ENCODE measurements around the gene PLIN1. TPM values are rescaled to one million over a fixed set of nuclear protein-coding genes. Genes with fewer than 3 reads are reported as not detected.

PLIN1 gene
- total RNA-seq, 2 experiments from 2014 or later = 0.50 to 1.1 TPM

DNA sequence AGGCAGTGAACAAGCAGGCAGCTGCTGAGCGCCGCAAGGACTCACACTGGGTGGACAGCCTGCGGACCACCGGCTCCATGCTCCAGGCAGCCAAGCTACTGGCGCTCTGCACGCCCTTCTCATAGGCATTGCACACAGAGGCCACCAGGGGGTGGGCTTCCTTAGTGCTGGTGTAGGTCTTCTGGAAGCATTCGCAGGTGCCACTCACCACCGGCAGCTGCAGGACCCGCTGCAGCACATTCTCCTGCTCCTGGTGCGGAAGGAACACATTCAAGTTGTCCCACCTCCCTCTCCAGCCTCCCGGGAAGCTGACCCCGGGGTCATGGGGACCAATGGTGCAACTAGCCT lies 6.0 kb downstream of the PLIN1 start:
- intact Hi-C loops (cut with micrococcal nuclease) = no loop called here
- Mint-ChIP-seq H3K4me3 (no peak overlapping the region), H3K27me3 (no peaks in the 10 kb centered on the region), H3K36me3 (ENCODE audit: low read depth) (no peaks in the 10 kb centered on the region), H3K27ac (no peak overlapping the region), H3K9me3 (no peaks in the 10 kb centered on the region), H3K4me1 (ENCODE audit: low read depth) (peaks cover 3% of the 10 kb centered on the region)
- ChIA-PET POLR2A (no interaction called here), CTCF (interaction anchor here (0.7 to 3.2 kb wide), 9 partner anchors 12 to 202 kb away, joined by 3 to 13 read pairs (median 5); no protein-coding TSS in a partner anchor)
- peak; percentile 49 for DNase-seq
- TF ChIP-seq, protein P1, sequence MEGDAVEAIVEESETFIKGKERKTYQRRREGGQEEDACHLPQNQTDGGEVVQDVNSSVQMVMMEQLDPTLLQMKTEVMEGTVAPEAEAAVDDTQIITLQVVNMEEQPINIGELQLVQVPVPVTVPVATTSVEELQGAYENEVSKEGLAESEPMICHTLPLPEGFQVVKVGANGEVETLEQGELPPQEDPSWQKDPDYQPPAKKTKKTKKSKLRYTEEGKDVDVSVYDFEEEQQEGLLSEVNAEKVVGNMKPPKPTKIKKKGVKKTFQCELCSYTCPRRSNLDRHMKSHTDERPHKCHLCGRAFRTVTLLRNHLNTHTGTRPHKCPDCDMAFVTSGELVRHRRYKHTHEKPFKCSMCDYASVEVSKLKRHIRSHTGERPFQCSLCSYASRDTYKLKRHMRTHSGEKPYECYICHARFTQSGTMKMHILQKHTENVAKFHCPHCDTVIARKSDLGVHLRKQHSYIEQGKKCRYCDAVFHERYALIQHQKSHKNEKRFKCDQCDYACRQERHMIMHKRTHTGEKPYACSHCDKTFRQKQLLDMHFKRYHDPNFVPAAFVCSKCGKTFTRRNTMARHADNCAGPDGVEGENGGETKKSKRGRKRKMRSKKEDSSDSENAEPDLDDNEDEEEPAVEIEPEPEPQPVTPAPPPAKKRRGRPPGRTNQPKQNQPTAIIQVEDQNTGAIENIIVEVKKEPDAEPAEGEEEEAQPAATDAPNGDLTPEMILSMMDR (IDR thresholded peaks at IDR 0.05) = peak; percentile 53
- peak; percentile 74 for ATAC-seq

DNA sequence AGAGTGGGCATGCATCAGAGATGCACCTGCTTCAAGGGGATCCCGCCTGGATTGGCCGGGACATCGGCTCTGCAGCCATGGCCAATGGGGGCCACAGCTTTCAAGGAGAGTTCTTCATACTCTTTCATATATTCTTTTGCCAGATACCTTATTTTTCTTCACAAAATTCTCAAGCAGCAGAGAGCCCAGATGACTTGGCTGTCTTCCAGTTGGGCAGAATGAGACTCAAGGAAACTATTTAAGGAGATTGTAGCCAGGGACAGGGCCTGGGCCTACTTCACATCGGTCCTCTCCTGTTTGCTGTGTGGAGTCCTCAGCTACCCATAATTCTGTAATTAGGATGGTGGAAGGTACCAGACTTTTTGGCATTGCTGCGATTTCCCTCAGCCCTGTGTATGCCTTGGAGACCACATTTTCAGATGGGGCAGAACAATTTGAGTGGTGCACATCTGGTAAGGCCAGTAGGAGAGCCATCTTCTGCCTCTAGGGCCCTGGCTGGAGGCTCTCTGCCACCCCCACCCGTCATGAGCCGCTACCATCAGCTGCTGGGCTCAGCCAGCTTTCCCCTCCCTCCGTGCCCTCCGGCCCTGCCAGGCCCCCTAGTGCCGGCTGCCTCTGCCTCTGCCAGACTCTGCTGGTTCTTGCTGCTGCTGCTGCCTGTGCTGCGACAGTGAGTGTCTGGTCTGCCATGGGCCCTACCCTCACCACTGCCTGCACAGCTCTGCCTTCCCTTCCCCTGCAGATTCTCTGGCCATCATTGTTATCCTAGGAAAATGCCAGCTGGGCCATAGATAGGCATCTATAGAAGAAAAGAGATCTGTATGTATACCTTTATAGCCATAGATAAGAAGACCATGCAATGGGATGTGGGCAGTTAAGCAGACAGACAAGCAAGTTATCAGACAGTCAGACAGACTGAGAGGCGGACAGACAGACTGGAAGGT lies 6.7 kb downstream of the PLIN1 start:
- TF ChIP-seq, protein P1 (IDR thresholded peaks at IDR 0.05) = no peak
- CTCF ChIA-PET = interaction anchor here (0.7 to 3.2 kb wide), 10 partner anchors 11 to 202 kb away, joined by 3 to 13 read pairs (median 4); no protein-coding TSS in a partner anchor
- ATAC-seq (no peak), DNase-seq (no peak)
- POLR2A ChIA-PET = interaction anchor here (1.2 kb wide), 1 partner anchor 10 kb away, joined by 4 read pairs; no protein-coding TSS in a partner anchor
- H3K27me3 Mint-ChIP-seq = no peaks in the 10 kb centered on the region
- intact Hi-C loops (cut with micrococcal nuclease) = no loop called here
- H3K4me1 Mint-ChIP-seq (ENCODE audit: low read depth) = peaks cover 3% of the 10 kb centered on the region
- H3K4me3 Mint-ChIP-seq = no peak overlapping the region
- H3K9me3 Mint-ChIP-seq = no peaks in the 10 kb centered on the region
- H3K36me3 Mint-ChIP-seq (ENCODE audit: low read depth) = no peaks in the 10 kb centered on the region
- no peak overlapping the region for H3K27ac Mint-ChIP-seq

DNA sequence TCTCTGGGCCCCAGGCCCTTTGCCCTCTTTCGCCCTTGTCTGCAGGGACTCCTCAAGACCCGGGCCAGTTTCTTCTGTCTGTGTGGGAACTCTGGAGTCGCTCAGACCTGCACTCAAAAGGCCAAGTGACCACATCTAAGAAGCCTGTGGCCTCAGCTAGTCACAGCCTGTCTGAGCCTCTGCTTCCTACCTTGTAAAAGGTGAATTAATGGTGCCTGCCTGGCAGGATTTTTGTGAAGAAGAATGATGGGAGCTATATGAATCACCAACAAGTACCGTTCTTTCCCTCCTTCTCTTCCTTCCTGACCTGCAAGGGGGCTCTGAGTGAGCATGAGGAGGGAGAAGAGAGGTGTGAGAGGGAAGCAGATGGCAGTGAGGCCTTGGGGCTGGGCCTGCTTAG lies 7.5 kb downstream of the PLIN1 start:
- ATAC-seq (no peak), DNase-seq (no peak)
- intact Hi-C loops (cut with micrococcal nuclease) = no loop called here
- no peak overlapping the region for H3K4me3 Mint-ChIP-seq
- H3K36me3 Mint-ChIP-seq (ENCODE audit: low read depth) = no peaks in the 10 kb centered on the region
- H3K9me3 Mint-ChIP-seq = no peaks in the 10 kb centered on the region
- ChIA-PET CTCF (interaction anchor here (0.7 to 3.2 kb wide), 2 partner anchors 14 to 24 kb away, joined by 3 to 13 read pairs; no protein-coding TSS in a partner anchor), POLR2A (interaction anchor here (1.2 kb wide), 1 partner anchor 9 kb away, joined by 4 read pairs; no protein-coding TSS in a partner anchor)
- TF ChIP-seq, protein P1 (IDR thresholded peaks at IDR 0.05) = no peak
- peaks cover 3% of the 10 kb centered on the region for H3K4me1 Mint-ChIP-seq (ENCODE audit: low read depth)
- H3K27ac Mint-ChIP-seq = no peak overlapping the region
- peaks cover 2% of the 10 kb centered on the region for H3K27me3 Mint-ChIP-seq

DNA sequence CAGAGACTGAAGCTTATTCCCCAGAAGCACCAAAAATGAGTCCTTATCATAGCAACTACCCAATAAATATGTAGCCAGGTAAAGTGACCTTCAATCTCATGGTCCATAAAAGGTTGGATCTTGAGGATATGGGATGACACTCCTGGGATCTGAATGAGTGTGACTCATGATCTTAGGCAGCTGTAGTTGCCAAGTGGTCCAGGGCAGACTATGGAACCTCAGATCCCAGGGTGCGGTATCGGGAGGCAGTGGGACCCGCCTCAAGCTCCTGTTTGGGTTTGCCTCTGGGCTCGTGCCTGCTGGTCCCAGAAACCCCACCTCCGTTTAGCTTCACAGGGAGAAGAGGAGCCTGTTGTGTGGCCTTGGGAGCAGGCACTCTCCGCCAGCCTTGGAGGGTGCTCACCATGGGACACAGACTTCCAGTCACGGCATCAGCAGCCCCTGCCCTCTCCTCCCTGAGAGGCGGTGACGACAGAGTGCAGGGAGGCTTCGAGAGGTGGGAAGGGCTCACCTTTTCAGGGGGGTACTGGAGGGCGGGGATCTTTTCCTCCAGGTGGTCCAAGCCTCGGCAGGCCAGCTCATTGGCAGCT lies 8.1 kb downstream of the PLIN1 start:
- Mint-ChIP-seq H3K9me3 (no peaks in the 10 kb centered on the region), H3K27me3 (peaks cover 7% of the 10 kb centered on the region), H3K36me3 (ENCODE audit: low read depth) (no peaks in the 10 kb centered on the region), H3K27ac (no peak overlapping the region), H3K4me3 (no peak overlapping the region), H3K4me1 (ENCODE audit: low read depth) (peaks cover 3% of the 10 kb centered on the region)
- no peak for ATAC-seq
- ChIA-PET POLR2A (interaction anchor here (0.6 kb wide), 1 partner anchor 41 kb away, joined by 3 read pairs; no protein-coding TSS in a partner anchor), CTCF (interaction anchor here (1.2 to 3.2 kb wide), 2 partner anchors 13 kb away, joined by 3 to 13 read pairs; no protein-coding TSS in a partner anchor)
- intact Hi-C loops (cut with micrococcal nuclease) = no loop called here
- DNase-seq = no peak
- TF ChIP-seq, protein P1 (IDR thresholded peaks at IDR 0.05) = no peak

Data from activated CD8-positive, alpha-beta T cell treated with anti-CD3 and anti-CD28 coated beads for 36 hours (primary cell).